Measurements from ENCODE around the gene NELL1.

NELL1 gene

GRCh38 chr11:21427726-21428125 is 758.3 kb downstream of the NELL1 start:
- no peak overlapping the region for H3K4me3 ChIP-seq (ENCODE audit: insufficient read depth in 1 of 2, low read depth in 1 of 2, low read length in 2 of 2)
- H4K91ac ChIP-seq (ENCODE audit: low read length) = no peak overlapping the region
- no peak overlapping the region for H4K8ac ChIP-seq (ENCODE audit: low read length)
- no peaks in the 10 kb centered on the region for H3K27me3 ChIP-seq (ENCODE audit: control insufficient read depth in 1 of 2, insufficient read depth in 1 of 2, low read length in 2 of 2)
- H3K36me3 ChIP-seq (ENCODE audit: control insufficient read depth in 1 of 2, insufficient read depth in 2 of 2, low read depth in 1 of 2, low read length in 2 of 2) = no peaks in the 10 kb centered on the region
- WGBS = 40% methylated on average over 1 of the region's 1 CpG
- H3K4ac ChIP-seq (ENCODE audit: low read depth in 1 of 2, low read length in 2 of 2) = no peak overlapping the region
- no peak overlapping the region for H3K9ac ChIP-seq (ENCODE audit: low read length)
- no peak overlapping the region for H3K4me2 ChIP-seq (ENCODE audit: low read length, poor library complexity, severe bottlenecking)
- H2BK5ac ChIP-seq (ENCODE audit: low read depth, low read length, poor library complexity, severe bottlenecking) = no peak overlapping the region
- H2BK15ac ChIP-seq (ENCODE audit: low read depth, poor library complexity, severe bottlenecking) = no peak overlapping the region
- no peaks in the 10 kb centered on the region for H3K9me3 ChIP-seq (ENCODE audit: control insufficient read depth, low read length)
- H3K79me1 ChIP-seq (replicated peaks; ENCODE audit: low read length, poor library complexity, severe bottlenecking) = no peaks in the 10 kb centered on the region
- H2BK120ac ChIP-seq (ENCODE audit: low read depth, low read length) = no peak overlapping the region
- no peak overlapping the region for H2AK5ac ChIP-seq (ENCODE audit: low read length, severe bottlenecking)
- H3K27ac ChIP-seq (ENCODE audit: low read length, poor library complexity, severe bottlenecking) = no peak overlapping the region
- no peaks in the 10 kb centered on the region for H3K4me1 ChIP-seq (ENCODE audit: control insufficient read depth, insufficient read depth, low read depth, low read length)
- no peak overlapping the region for H2BK12ac ChIP-seq (ENCODE audit: low read length in 2 of 2)
- H2AFZ ChIP-seq (ENCODE audit: low read depth, low read length) = no peak overlapping the region
- no peak overlapping the region for H3K23ac ChIP-seq (ENCODE audit: low read length in 2 of 2)
- H3K14ac ChIP-seq (ENCODE audit: low read length in 2 of 2) = no peak overlapping the region
- DNase-seq = no peak
- no peak overlapping the region for H3K18ac ChIP-seq (ENCODE audit: low read depth in 1 of 2, low read length in 2 of 2)

GRCh38 chr11:21428796-21429195 is 759.4 kb downstream of the NELL1 start:
- Histone ChIP-seq H2AFZ (ENCODE audit: low read depth, low read length) (no peak overlapping the region), H3K4me3 (ENCODE audit: insufficient read depth in 1 of 2, low read depth in 1 of 2, low read length in 2 of 2) (no peak overlapping the region), H3K27me3 (ENCODE audit: control insufficient read depth in 1 of 2, insufficient read depth in 1 of 2, low read length in 2 of 2) (no peaks in the 10 kb centered on the region), H3K9ac (ENCODE audit: low read length) (no peak overlapping the region), H2BK120ac (ENCODE audit: low read depth, low read length) (no peak overlapping the region), H3K27ac (ENCODE audit: low read length, poor library complexity, severe bottlenecking) (no peak overlapping the region), H2AK5ac (ENCODE audit: low read length, severe bottlenecking) (no peak overlapping the region), H3K4ac (ENCODE audit: low read depth in 1 of 2, low read length in 2 of 2) (no peak overlapping the region), H3K14ac (ENCODE audit: low read length in 2 of 2) (no peak overlapping the region), H2BK15ac (ENCODE audit: low read depth, poor library complexity, severe bottlenecking) (no peak overlapping the region), H4K8ac (ENCODE audit: low read length) (no peak overlapping the region), H2BK5ac (ENCODE audit: low read depth, low read length, poor library complexity, severe bottlenecking) (no peak overlapping the region), H3K23ac (ENCODE audit: low read length in 2 of 2) (no peak overlapping the region), H3K79me1 (replicated peaks; ENCODE audit: low read length, poor library complexity, severe bottlenecking) (no peaks in the 10 kb centered on the region), H4K91ac (ENCODE audit: low read length) (no peak overlapping the region), H2BK12ac (ENCODE audit: low read length in 2 of 2) (no peak overlapping the region), H3K4me2 (ENCODE audit: low read length, poor library complexity, severe bottlenecking) (no peak overlapping the region), H3K4me1 (ENCODE audit: control insufficient read depth, insufficient read depth, low read depth, low read length) (no peaks in the 10 kb centered on the region), H3K36me3 (ENCODE audit: control insufficient read depth in 1 of 2, insufficient read depth in 2 of 2, low read depth in 1 of 2, low read length in 2 of 2) (no peaks in the 10 kb centered on the region), H3K18ac (ENCODE audit: low read depth in 1 of 2, low read length in 2 of 2) (no peak overlapping the region), H3K9me3 (ENCODE audit: control insufficient read depth, low read length) (no peaks in the 10 kb centered on the region)
- WGBS = 13% methylated on average over 1 of the region's 1 CpG
- DNase-seq = no peak

- Histone ChIP-seq H2AFZ (ENCODE audit: low read depth, low read length) (no peak overlapping the region), H3K79me1 (replicated peaks; ENCODE audit: low read length, poor library complexity, severe bottlenecking) (no peaks in the 10 kb centered on the region), H2BK120ac (ENCODE audit: low read depth, low read length) (no peak overlapping the region), H4K8ac (ENCODE audit: low read length) (no peak overlapping the region), H3K14ac (ENCODE audit: low read length in 2 of 2) (no peak overlapping the region), H3K4me3 (ENCODE audit: insufficient read depth in 1 of 2, low read depth in 1 of 2, low read length in 2 of 2) (no peak overlapping the region), H3K23ac (ENCODE audit: low read length in 2 of 2) (no peak overlapping the region), H3K4me2 (ENCODE audit: low read length, poor library complexity, severe bottlenecking) (no peak overlapping the region), H2BK12ac (ENCODE audit: low read length in 2 of 2) (no peak overlapping the region), H3K4ac (ENCODE audit: low read depth in 1 of 2, low read length in 2 of 2) (no peak overlapping the region), H2BK5ac (ENCODE audit: low read depth, low read length, poor library complexity, severe bottlenecking) (no peak overlapping the region), H3K27me3 (ENCODE audit: control insufficient read depth in 1 of 2, insufficient read depth in 1 of 2, low read length in 2 of 2) (no peaks in the 10 kb centered on the region), H3K9me3 (ENCODE audit: control insufficient read depth, low read length) (peaks cover 5% of the 10 kb centered on the region), H3K4me1 (ENCODE audit: control insufficient read depth, insufficient read depth, low read depth, low read length) (no peaks in the 10 kb centered on the region), H2BK15ac (ENCODE audit: low read depth, poor library complexity, severe bottlenecking) (no peak overlapping the region), H4K91ac (ENCODE audit: low read length) (no peak overlapping the region), H3K36me3 (ENCODE audit: control insufficient read depth in 1 of 2, insufficient read depth in 2 of 2, low read depth in 1 of 2, low read length in 2 of 2) (no peaks in the 10 kb centered on the region), H3K18ac (ENCODE audit: low read depth in 1 of 2, low read length in 2 of 2) (no peak overlapping the region), H3K9ac (ENCODE audit: low read length) (no peak overlapping the region), H2AK5ac (ENCODE audit: low read length, severe bottlenecking) (no peak overlapping the region), H3K27ac (ENCODE audit: low read length, poor library complexity, severe bottlenecking) (no peak overlapping the region)
- DNase-seq = no peak
These were observed 760.0 kb downstream of the NELL1 start for GRCh38 chr11:21429401-21429800.

GRCh38 chr11:21430537-21430936 is 761.2 kb downstream of the NELL1 start:
- no peak overlapping the region for H3K4me3 ChIP-seq (ENCODE audit: insufficient read depth in 1 of 2, low read depth in 1 of 2, low read length in 2 of 2)
- no peak overlapping the region for H3K18ac ChIP-seq (ENCODE audit: low read depth in 1 of 2, low read length in 2 of 2)
- no peak overlapping the region for H3K4ac ChIP-seq (ENCODE audit: low read depth in 1 of 2, low read length in 2 of 2)
- no peak overlapping the region for H3K9ac ChIP-seq (ENCODE audit: low read length)
- WGBS = 45% methylated on average over 2 of the region's 3 CpGs
- H4K91ac ChIP-seq (ENCODE audit: low read length) = no peak overlapping the region
- no peak overlapping the region for H2BK5ac ChIP-seq (ENCODE audit: low read depth, low read length, poor library complexity, severe bottlenecking)
- no peaks in the 10 kb centered on the region for H3K79me1 ChIP-seq (replicated peaks; ENCODE audit: low read length, poor library complexity, severe bottlenecking)
- no peak overlapping the region for H2BK15ac ChIP-seq (ENCODE audit: low read depth, poor library complexity, severe bottlenecking)
- no peaks in the 10 kb centered on the region for H3K27me3 ChIP-seq (ENCODE audit: control insufficient read depth in 1 of 2, insufficient read depth in 1 of 2, low read length in 2 of 2)
- H3K36me3 ChIP-seq (ENCODE audit: control insufficient read depth in 1 of 2, insufficient read depth in 2 of 2, low read depth in 1 of 2, low read length in 2 of 2) = no peaks in the 10 kb centered on the region
- H3K4me1 ChIP-seq (ENCODE audit: control insufficient read depth, insufficient read depth, low read depth, low read length) = no peaks in the 10 kb centered on the region
- no peak overlapping the region for H3K23ac ChIP-seq (ENCODE audit: low read length in 2 of 2)
- H2BK12ac ChIP-seq (ENCODE audit: low read length in 2 of 2) = no peak overlapping the region
- H3K14ac ChIP-seq (ENCODE audit: low read length in 2 of 2) = no peak overlapping the region
- no peak overlapping the region for H2AFZ ChIP-seq (ENCODE audit: low read depth, low read length)
- DNase-seq = no peak
- no peak overlapping the region for H3K27ac ChIP-seq (ENCODE audit: low read length, poor library complexity, severe bottlenecking)
- no peak overlapping the region for H4K8ac ChIP-seq (ENCODE audit: low read length)
- peaks cover 5% of the 10 kb centered on the region for H3K9me3 ChIP-seq (ENCODE audit: control insufficient read depth, low read length)
- no peak overlapping the region for H2BK120ac ChIP-seq (ENCODE audit: low read depth, low read length)
- H2AK5ac ChIP-seq (ENCODE audit: low read length, severe bottlenecking) = no peak overlapping the region
- no peak overlapping the region for H3K4me2 ChIP-seq (ENCODE audit: low read length, poor library complexity, severe bottlenecking)

All from mesenchymal stem cell (in vitro differentiated cells and primary cell).